Gastrocnemius medialis (tissue), 4 donors: ENCODE measurements around the gene RYR3.

Source experiments
- POLR2A ChIP-seq, 2 donors: fragments of 450-650 bp; IDR thresholded peaks; one replicate each; pipeline ENCODE4 v1.6.1; 2017; ENCODE audit warnings: antibody characterized with exemption in 2 of 2, mild to moderate bottlenecking in 2 of 2, moderate library complexity in 2 of 2
- TF ChIP-seq, protein P1 (sequence below), 5 experiments: fragments of 450-650 bp in 3 of 5; fragments of 200-600 bp in 2 of 5; sonication (generic) in 2 of 5; IDR thresholded peaks in 4 of 5; conservative IDR thresholded peaks in 1 of 5; 1 replicate in 4 of 5; 2 replicates in 1 of 5; pipeline ENCODE4 v1.5.1; 2016 to 2019; ENCODE audit warnings: antibody characterized with exemption in 5 of 5, mild to moderate bottlenecking in 3 of 5, moderate library complexity in 3 of 5

DNA sequence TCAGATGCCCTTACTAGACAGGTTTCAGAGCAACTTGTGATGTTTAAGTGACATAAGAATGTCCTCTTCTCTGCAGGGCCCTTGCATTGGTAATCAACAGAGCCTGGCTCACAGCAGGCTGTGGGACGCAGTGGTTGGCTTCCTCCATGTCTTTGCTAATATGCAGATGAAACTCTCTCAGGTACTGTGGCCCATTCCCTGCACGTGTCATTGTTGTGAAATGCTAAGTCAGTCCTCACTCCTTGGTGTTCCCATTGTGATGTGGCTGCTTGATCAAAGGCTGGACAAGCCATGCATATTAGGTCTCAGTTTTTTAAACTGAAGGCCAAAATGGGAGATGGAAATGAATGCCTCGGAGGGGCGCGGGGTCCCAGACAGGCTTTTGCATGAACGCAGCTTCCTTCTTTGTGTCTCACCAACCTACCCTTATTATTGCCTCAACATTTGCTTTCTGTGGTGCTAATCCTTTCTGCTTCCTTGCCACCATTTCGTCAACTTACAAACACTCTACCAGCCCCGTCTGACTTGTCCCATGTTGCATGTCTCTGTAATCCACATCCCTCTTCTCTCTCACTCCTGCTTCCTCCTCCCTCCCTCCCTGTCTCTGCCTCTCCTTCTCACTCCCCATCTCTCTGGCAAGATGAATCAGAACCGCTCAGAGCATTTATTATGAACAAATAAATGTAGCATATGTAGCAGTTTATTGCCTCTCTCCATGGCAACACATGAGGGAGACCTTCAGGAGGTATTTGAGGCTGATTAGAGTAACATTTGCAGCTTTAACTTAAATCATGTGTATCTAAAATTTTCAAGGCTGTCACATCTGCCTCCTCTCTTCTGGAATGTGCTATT, 524.4 kb downstream of the RYR3 start:
- TF ChIP-seq, protein P1, sequence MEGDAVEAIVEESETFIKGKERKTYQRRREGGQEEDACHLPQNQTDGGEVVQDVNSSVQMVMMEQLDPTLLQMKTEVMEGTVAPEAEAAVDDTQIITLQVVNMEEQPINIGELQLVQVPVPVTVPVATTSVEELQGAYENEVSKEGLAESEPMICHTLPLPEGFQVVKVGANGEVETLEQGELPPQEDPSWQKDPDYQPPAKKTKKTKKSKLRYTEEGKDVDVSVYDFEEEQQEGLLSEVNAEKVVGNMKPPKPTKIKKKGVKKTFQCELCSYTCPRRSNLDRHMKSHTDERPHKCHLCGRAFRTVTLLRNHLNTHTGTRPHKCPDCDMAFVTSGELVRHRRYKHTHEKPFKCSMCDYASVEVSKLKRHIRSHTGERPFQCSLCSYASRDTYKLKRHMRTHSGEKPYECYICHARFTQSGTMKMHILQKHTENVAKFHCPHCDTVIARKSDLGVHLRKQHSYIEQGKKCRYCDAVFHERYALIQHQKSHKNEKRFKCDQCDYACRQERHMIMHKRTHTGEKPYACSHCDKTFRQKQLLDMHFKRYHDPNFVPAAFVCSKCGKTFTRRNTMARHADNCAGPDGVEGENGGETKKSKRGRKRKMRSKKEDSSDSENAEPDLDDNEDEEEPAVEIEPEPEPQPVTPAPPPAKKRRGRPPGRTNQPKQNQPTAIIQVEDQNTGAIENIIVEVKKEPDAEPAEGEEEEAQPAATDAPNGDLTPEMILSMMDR (IDR thresholded peaks at IDR 0.05 in 4 of 5, conservative IDR thresholded peaks at IDR 0.05 in 1 of 5): no peak
- TF ChIP-seq POLR2A (IDR thresholded peaks at IDR 0.05): no peak
